HepG2 (cell line): ENCODE measurements around the gene CPNE2. TPM values are rescaled to one million over a fixed set of nuclear protein-coding genes. Genes with fewer than 3 reads are reported as not detected.

Source experiments
- ATAC-seq: fragments of 200-7000 bp; cut with Tn5 transposase; 3 replicates; pipeline ENCODE4 v1.9.1; 2020; ENCODE audit warnings: mild to moderate bottlenecking, moderate library complexity
- BruUV-seq: library from RNA; stranded (reverse); fragments of 400-500 nt; replicated peaks from 2 replicates; lab custom pipeline; 2021; lab: Mats Ljungman, UMichigan
- CTCF ChIA-PET: fragments of 300-600 bp; formaldehyde crosslinking; extraction: SDS; loops from one replicate; lab custom pipeline; 2021; ENCODE audit warnings: low total read pairs, inconsistent platforms, low intra/inter-chr PET ratio; lab: Yijun Ruan, JAX
- POLR2A ChIA-PET: fragments of 350-600 bp; sonication (Branson Sonifier 250); formaldehyde crosslinking; loops from one replicate; lab custom pipeline; 2020; ENCODE audit warnings: antibody characterized with exemption, inconsistent platforms; lab: Yijun Ruan, JAX
- DNase-seq: peaks from one replicate; pipeline ENCODE4 v3.0.0-alpha.2; 2015; ENCODE audit warnings: low spot score
- FAIRE-seq: peaks from 3 replicates; lab custom pipeline; 2011; peaks lifted over from hg19 to GRCh38; lab: Jason Lieb, UNC
- H2AFZ ChIP-seq: one replicate; pipeline ENCODE4 v1.6.1; 2011; ENCODE audit warnings: low read length, inconsistent platforms
- H3K27ac ChIP-seq: fragments of 300-600 bp; 3 replicates; pipeline ENCODE4 v1.8.0; 2011; ENCODE audit warnings: mixed run types, mild to moderate bottlenecking, mixed read lengths, low read length, inconsistent platforms; ENCODE audit not compliant: insufficient read depth; ENCODE audit errors: extremely low read length
- H3K27me3 ChIP-seq, 2 experiments: fragments of 200-600 bp in 1 of 2; 2 replicates in 1 of 2; 3 replicates in 1 of 2; pipeline versions ENCODE4 v1.6.0 to v1.8.0; 2011; ENCODE audit warnings: low read length in 2 of 2, mild to moderate bottlenecking in 2 of 2, moderate library complexity in 2 of 2, inconsistent platforms in 1 of 2; ENCODE audit not compliant: insufficient read depth in 2 of 2, control insufficient read depth in 1 of 2
- H3K36me3 ChIP-seq, 2 experiments: fragments of 200-600 bp in 1 of 2; replicated peaks in 1 of 2; 2 replicates in 1 of 2; 3 replicates in 1 of 2; pipeline versions ENCODE4 v1.5.1 to v1.8.0; 2011; ENCODE audit warnings: low read length in 2 of 2, inconsistent platforms in 1 of 2; ENCODE audit not compliant: insufficient read depth in 2 of 2, control insufficient read depth in 1 of 2
- H3K4me1 ChIP-seq: 2 replicates; pipeline ENCODE4 v1.5.1; 2012; ENCODE audit warnings: low read length, inconsistent platforms; ENCODE audit not compliant: insufficient read depth
- H3K4me2 ChIP-seq: 2 replicates; pipeline ENCODE4 v1.6.0; 2011; ENCODE audit warnings: low read depth, low read length, inconsistent platforms
- H3K4me3 ChIP-seq, 3 experiments: fragments of 200-600 bp in 1 of 3; sonication (generic), shearing (Covaris generic) in 1 of 3; replicated peaks in 1 of 3; 2 replicates each; pipeline ENCODE4 v1.5.1; 2011 to 2016; ENCODE audit warnings: low read length in 3 of 3, inconsistent platforms in 2 of 3, low read depth in 2 of 3, mild to moderate bottlenecking in 2 of 3, control low read depth in 1 of 3, mixed read lengths in 1 of 3; ENCODE audit not compliant: insufficient read depth in 1 of 3
- H3K79me2 ChIP-seq: one replicate; pipeline ENCODE4 v1.6.1; 2011; ENCODE audit warnings: low read length, inconsistent platforms; ENCODE audit not compliant: insufficient read depth
- H3K9ac ChIP-seq: 2 replicates; pipeline ENCODE4 v1.6.0; 2011; ENCODE audit warnings: mild to moderate bottlenecking, low read depth, low read length, inconsistent platforms; ENCODE audit not compliant: insufficient read depth
- H3K9me3 ChIP-seq: 2 replicates; pipeline ENCODE4 v1.5.1; 2012; ENCODE audit warnings: mild to moderate bottlenecking, low read length
- H4K20me1 ChIP-seq: 2 replicates; pipeline ENCODE4 v1.6.0; 2011; ENCODE audit warnings: inconsistent platforms, mild to moderate bottlenecking, low read length, moderate library complexity; ENCODE audit not compliant: insufficient read depth
- ELF3 ChIP-seq: IDR thresholded peaks from 2 replicates; pipeline ENCODE4 v1.6.1; 2016; ENCODE audit warnings: missing genetic modification reagents, missing compliant biosample characterization
- FOXM1 ChIP-seq: sonication (generic); formaldehyde crosslinking; IDR thresholded peaks from 2 replicates; pipeline ENCODE4 v1.5.0; 2020; ENCODE audit warnings: missing genetic modification reagents
- GFI1 ChIP-seq: sonication (generic); formaldehyde crosslinking; IDR thresholded peaks from 2 replicates; pipeline ENCODE4 v1.5.0; 2020; ENCODE audit warnings: missing genetic modification reagents, mild to moderate bottlenecking, borderline replicate concordance
- MAFK ChIP-seq, 2 experiments: IDR thresholded peaks in 1 of 2; conservative IDR thresholded peaks in 1 of 2; 2 replicates each; pipeline ENCODE4 v1.6.1; 2011; ENCODE audit warnings: improper control_type of control experiment in 2 of 2, low read length in 2 of 2
- NCOA1 ChIP-seq: sonication (generic); formaldehyde crosslinking; IDR thresholded peaks from 2 replicates; pipeline ENCODE4 v1.9.0; 2021; ENCODE audit warnings: missing genetic modification reagents
- NR2F6 ChIP-seq, 2 experiments: IDR thresholded peaks; 2 replicates each; pipeline ENCODE4 v1.6.1; 2016; ENCODE audit warnings: antibody characterized with exemption in 1 of 2, mild to moderate bottlenecking in 1 of 2
- SP1 ChIP-seq, 2 experiments: fragments of 450-650 bp in 1 of 2; sonication (generic) in 1 of 2; formaldehyde crosslinking in 1 of 2; IDR thresholded peaks; 2 replicates each; pipeline versions ENCODE4 v1.4.0 to v1.6.1; 2016 to 2020; ENCODE audit warnings: missing genetic modification reagents in 1 of 2
- ZBTB10 ChIP-seq: sonication (generic); formaldehyde crosslinking; IDR thresholded peaks from 2 replicates; pipeline ENCODE4 v1.4.0; 2020; ENCODE audit warnings: missing genetic modification reagents, borderline replicate concordance
- ZFY ChIP-seq: sonication (generic); formaldehyde crosslinking; IDR thresholded peaks from 2 replicates; pipeline ENCODE4 v1.4.0; 2020; ENCODE audit warnings: missing genetic modification reagents
- ZNF264 ChIP-seq: sonication (generic); formaldehyde crosslinking; IDR thresholded peaks from 2 replicates; pipeline ENCODE4 v1.4.0; 2020; ENCODE audit warnings: missing genetic modification reagents
- ZNF296 ChIP-seq: sonication (generic); formaldehyde crosslinking; conservative IDR thresholded peaks from 2 replicates; pipeline ENCODE4 v1.5.0; 2020; ENCODE audit warnings: mild to moderate bottlenecking, missing genetic modification reagents
- ZNF317 ChIP-seq: sonication (generic); formaldehyde crosslinking; IDR thresholded peaks from 2 replicates; pipeline ENCODE4 v1.5.0; 2020; ENCODE audit warnings: mild to moderate bottlenecking, missing genetic modification reagents
- ZNF33A ChIP-seq: sonication (generic); formaldehyde crosslinking; IDR thresholded peaks from 2 replicates; pipeline ENCODE4 v1.5.1; 2020; ENCODE audit warnings: missing genetic modification reagents, mild to moderate bottlenecking, moderate library complexity, borderline replicate concordance
- ZNF781 ChIP-seq: sonication (generic); formaldehyde crosslinking; IDR thresholded peaks from 2 replicates; pipeline ENCODE4 v1.5.1; 2020; ENCODE audit warnings: borderline replicate concordance, mild to moderate bottlenecking, missing genetic modification reagents; ENCODE audit errors: not compliant biosample characterization
- WGBS: methylation state at CpG from one replicate; pipeline ENCODE4 v1.1.6; 2017; ENCODE audit warnings: low lambda C conversion rate; 5-methylcytosine and 5-hydroxymethylcytosine counted together
- in situ Hi-C: cut with HindIII; loops from 2 replicates; pipeline ENCODE4 v1.10.0; 2017; ENCODE audit warnings: low pct_unique_long_range_greater_than_20kb; ENCODE audit not compliant: extremely low pct_ligation_motif_present
- intact Hi-C: fragments of 100-400 bp; cut with micrococcal nuclease; formaldehyde crosslinking; loops from one replicate; pipeline ENCODE4 v1.10.0; 2022; ENCODE audit not compliant: unreplicated experiment
- polyA plus RNA-seq, 8 experiments: library from polyadenylated mRNA; depleted of rRNA in 3 of 8; stranded (reverse) in 7 of 8; unstranded in 1 of 8; fragments of >200 nt; fragmentation: Illumina TruSeq in 4 of 8; extraction: Trizol in 4 of 8; gene quantifications; 2 replicates each; pipeline versions ENCODE4 v1.2.1 to v1.2.3, GENCODE V29; 2011 to 2016; ENCODE audit warnings: low read depth in 4 of 8, missing spikeins in 1 of 8, mixed read lengths in 1 of 8; ENCODE audit not compliant: insufficient read depth in 1 of 8
- total RNA-seq, 5 experiments: library from RNA; depleted of rRNA; stranded (reverse); fragments of >200 nt; fragmentation: Illumina TruSeq; extraction: Trizol; gene quantifications; 2 replicates each; pipeline ENCODE4 v1.2.3, GENCODE V29; 2016; ENCODE audit warnings: low read depth in 1 of 5
- TF ChIP-seq, protein P1 (sequence below), 2 experiments: fragments of 450-650 bp in 1 of 2; sonication (generic) in 1 of 2; formaldehyde crosslinking; IDR thresholded peaks; 2 replicates each; pipeline versions ENCODE4 v1.5.0 to v1.8.0; 2020 to 2022; ENCODE audit warnings: mild to moderate bottlenecking in 1 of 2, missing genetic modification reagents in 1 of 2
- TF ChIP-seq, protein P2 (sequence below): sonication (generic); formaldehyde crosslinking; conservative IDR thresholded peaks from 2 replicates; pipeline ENCODE4 v1.8.0; 2022; ENCODE audit warnings: missing genetic modification reagents

CPNE2 gene
- total and polyA plus RNA-seq, 2 of the 13 experiments (the other 11 are each of a cell fraction or from before 2014, with no cell fraction given) = 10.6 to 23.3 TPM

- TF ChIP-seq SP1 (IDR thresholded peaks at IDR 0.05) (no peak), SP1 (CRISPR knock-in tag; IDR thresholded peaks at IDR 0.05) (0 out of 2 replicates have a peak, but pooled peaks have one; percentile 14), NR2F6 (IDR thresholded peaks at IDR 0.05) (peak; percentile 16; the same call in 1 of the 2 replicates), NR2F6 (CRISPR knock-in tag; IDR thresholded peaks at IDR 0.05) (0 out of 2 replicates have a peak, but pooled peaks have one; percentile 9), MAFK (conservative IDR thresholded peaks at IDR 0.05 in 1 of 2, IDR thresholded peaks at IDR 0.05 in 1 of 2; ENCODE audit: low read length in 2 of 2) (peak; percentile 95 to 98), ZNF264 (CRISPR knock-in tag) (0 out of 2 replicates have a peak, but pooled peaks have one; percentile 6), ZNF33A (CRISPR knock-in tag) (peak; percentile 11; the same call in 1 of the 2 replicates), ZNF781 (no peak), NCOA1 (CRISPR knock-in tag) (no peak)
- TF ChIP-seq, protein P1, sequence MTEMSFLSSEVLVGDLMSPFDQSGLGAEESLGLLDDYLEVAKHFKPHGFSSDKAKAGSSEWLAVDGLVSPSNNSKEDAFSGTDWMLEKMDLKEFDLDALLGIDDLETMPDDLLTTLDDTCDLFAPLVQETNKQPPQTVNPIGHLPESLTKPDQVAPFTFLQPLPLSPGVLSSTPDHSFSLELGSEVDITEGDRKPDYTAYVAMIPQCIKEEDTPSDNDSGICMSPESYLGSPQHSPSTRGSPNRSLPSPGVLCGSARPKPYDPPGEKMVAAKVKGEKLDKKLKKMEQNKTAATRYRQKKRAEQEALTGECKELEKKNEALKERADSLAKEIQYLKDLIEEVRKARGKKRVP (CRISPR knock-in tag; IDR thresholded peaks at IDR 0.05) = peak in 1 of 2 experiments; percentile 32; a peak in 1 of 4 replicates
These were observed 92.6 kb downstream of the CPNE2 start (continued) for GRCh38 chr16:57184887-57185445.

DNA sequence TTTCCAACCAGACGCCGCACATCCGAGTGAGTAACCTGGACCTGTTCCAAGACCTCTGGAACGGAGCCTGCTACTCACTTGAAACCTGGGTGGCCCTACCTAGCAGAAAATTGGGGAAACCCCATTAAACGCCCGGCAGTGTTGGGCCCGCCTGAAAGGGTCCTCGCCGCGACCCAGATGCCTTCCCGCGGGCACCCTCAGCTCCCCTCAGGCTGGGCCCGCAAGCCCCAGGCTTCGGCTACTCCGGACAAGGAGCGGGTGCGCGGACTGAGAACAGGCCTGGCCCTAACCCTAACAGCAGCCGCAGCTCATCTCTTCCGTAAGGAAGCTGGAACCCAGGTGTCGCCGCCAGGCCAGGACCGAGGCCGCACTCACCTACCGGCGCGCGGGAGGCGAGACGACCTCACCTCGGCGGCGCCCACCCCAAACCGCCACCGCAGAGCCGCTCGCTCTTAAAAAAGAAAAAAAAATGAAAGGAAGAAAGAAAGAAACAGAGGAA lies 93.1 kb downstream of the CPNE2 start:
- BruUV-seq = TSS peak; percentile 83
- FAIRE-seq = no peak
- Histone ChIP-seq H4K20me1 (peaks cover 2% of the 10 kb centered on the region), H2AFZ (no peak overlapping the region), H3K9ac (peak overlapping the region; percentile 91), H3K79me2 (peaks cover 74% of the 10 kb centered on the region), H3K9me3 (no peaks in the 10 kb centered on the region), H3K27ac (peak overlapping the region; percentile 76), H3K27me3 (no peaks in the 10 kb centered on the region; a peak in 2 of 5 replicates), H3K36me3 (peaks cover 2 to 8% of the 10 kb centered on the region in 2 experiments; a peak in 4 of 5 replicates), H3K4me2 (peak overlapping the region; percentile 89), H3K4me1 (peaks cover 44% of the 10 kb centered on the region), H3K4me3 (peak overlapping the region; percentile 88 to 93 (median 92))
- under 1% methylated on average over 24 of the region's 37 CpGs for WGBS
- peak; percentile 40 for ATAC-seq
- CTCF ChIA-PET = no interaction called here
- in situ Hi-C loops (loop anchor here (5.0 kb wide), 1 partner anchor 97 kb away; the partner anchor contains the start of gene PLLP), intact Hi-C loops (loop anchor here (5.0 kb wide), 2 partner anchors 97 to 112 kb away; partner anchors contain the start of gene PLLP)
- DNase-seq = no peak
- POLR2A ChIA-PET = interaction anchor here (0.6 to 3.4 kb wide), 24 partner anchors 8 to 944 kb away, joined by 3 to 33 read pairs (median 4); partner anchors contain the start of genes ARL2BP, CFAP20, CIAPIN1 and COQ9
- TF ChIP-seq ELF3 (CRISPR knock-in tag) (no peak), GFI1 (CRISPR knock-in tag) (no peak), ZNF296 (0 out of 2 replicates have a peak, but pooled peaks have one; percentile 51), ZNF317 (CRISPR knock-in tag) (0 out of 2 replicates have a peak, but pooled peaks have one; percentile 67), FOXM1 (CRISPR knock-in tag) (no peak), ZFY (CRISPR knock-in tag) (peak; percentile 92), ZBTB10 (CRISPR knock-in tag) (0 out of 2 replicates have a peak, but pooled peaks have one; percentile 43)
- TF ChIP-seq, protein P2, sequence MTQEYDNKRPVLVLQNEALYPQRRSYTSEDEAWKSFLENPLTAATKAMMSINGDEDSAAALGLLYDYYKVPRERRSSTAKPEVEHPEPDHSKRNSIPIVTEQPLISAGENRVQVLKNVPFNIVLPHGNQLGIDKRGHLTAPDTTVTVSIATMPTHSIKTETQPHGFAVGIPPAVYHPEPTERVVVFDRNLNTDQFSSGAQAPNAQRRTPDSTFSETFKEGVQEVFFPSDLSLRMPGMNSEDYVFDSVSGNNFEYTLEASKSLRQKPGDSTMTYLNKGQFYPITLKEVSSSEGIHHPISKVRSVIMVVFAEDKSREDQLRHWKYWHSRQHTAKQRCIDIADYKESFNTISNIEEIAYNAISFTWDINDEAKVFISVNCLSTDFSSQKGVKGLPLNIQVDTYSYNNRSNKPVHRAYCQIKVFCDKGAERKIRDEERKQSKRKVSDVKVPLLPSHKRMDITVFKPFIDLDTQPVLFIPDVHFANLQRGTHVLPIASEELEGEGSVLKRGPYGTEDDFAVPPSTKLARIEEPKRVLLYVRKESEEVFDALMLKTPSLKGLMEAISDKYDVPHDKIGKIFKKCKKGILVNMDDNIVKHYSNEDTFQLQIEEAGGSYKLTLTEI (CRISPR knock-in tag) = no peak
